ENCODE data around the gene CDC42EP5. TPM values are rescaled to one million over a fixed set of nuclear protein-coding genes. Genes with fewer than 3 reads are reported as not detected.
"Not testable (repeated sequence)": the region's sequence is repeated elsewhere in the genome, so short reads cannot be mapped to it uniquely, and the experiment has no call there.

Gene CDC42EP5
- total and polyA plus RNA-seq, 5 donors from 2014 or later = not detected

DNA sequence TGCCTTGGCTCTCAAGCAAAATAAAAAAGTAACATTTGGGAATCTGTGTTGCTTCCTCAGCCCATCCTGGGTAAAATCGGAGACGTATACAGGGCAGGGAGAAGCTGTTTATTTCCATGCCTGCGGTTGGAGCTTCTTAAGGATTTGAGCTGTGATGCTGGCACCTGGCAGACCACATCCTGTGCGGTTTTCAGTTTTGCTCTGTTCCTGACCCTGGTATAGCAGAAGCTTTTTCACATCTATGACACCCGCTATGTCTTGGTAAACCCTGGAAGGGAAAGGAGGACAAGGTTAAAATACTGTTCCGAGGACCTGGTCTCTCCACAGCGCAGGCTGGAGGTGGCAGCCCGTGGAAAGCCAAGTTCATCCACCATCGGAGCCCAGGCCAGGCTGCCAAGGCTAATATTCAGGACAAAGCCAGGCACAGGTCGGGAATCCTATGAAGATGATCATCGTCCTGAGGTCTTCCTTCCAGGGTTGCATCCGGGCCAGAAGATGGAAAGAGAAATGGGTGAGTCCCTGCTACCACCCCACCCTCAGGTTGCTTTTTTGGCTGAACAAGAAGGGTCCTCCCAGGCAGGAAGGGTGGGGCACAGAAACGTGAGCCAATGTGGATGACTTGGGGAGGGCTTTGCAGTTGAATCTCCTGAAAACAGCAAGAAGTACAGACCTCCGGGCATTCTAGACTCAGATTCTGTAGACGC is 24.8 kb upstream of the CDC42EP5 start:
- not testable (repeated sequence) for H3K36me3 ChIP-seq (ENCODE audit: control insufficient read depth, insufficient read depth, low read length); H3K27me3 ChIP-seq (ENCODE audit: control insufficient read depth, insufficient read depth, low read length); H3K27ac ChIP-seq (ENCODE audit: insufficient read depth, low read length, poor library complexity, severe bottlenecking); H3K36me3 Mint-ChIP-seq; H3K9me3 Mint-ChIP-seq; H3K9me3 ChIP-seq (ENCODE audit: control insufficient read depth in 2 of 2, low read length in 2 of 2)
- peaks cover 11 to 42% (median 20%) of the 10 kb centered on the region in 4 donors for H3K4me1 Mint-ChIP-seq
- H3K4me3 ChIP-seq (ENCODE audit: low read depth, low read length) = peak overlapping the region; percentile 54
- H3K4me1 ChIP-seq (ENCODE audit: control insufficient read depth, insufficient read depth, low read length, poor library complexity, severe bottlenecking) = peaks cover 10% of the 10 kb centered on the region
- peak overlapping the region in 2 of 3 donors; percentile 62 to 75 for H3K27ac Mint-ChIP-seq
- H3K27me3 Mint-ChIP-seq = peaks cover 26% of the 10 kb centered on the region
- DNase-seq = peak in 1 of 3 donors; percentile 54
- peak; percentile 44 to 61 for ATAC-seq (ENCODE audit: low read depth in 2 of 2)
- peak overlapping the region; percentile 4 to 68 (median 42) for H3K4me3 Mint-ChIP-seq

DNA sequence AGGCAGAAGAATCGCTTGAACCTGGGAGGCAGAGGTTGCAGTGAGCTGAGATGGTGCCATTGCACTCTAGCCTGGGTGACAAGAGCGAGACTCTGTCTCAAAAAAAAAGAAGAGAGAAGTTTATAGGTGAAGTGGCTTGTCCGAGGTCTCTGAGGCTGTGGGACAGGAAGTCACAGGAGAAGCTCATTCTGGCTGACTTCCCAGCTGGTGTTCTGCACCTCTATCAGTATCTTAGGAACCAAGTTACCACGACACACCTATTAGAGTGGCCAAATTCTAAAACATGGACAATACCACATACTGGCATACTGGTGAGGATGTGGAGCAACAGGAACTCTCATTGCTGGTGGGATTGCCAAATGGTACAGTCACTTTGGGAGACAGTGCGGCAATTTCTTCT is 22.2 kb upstream of the CDC42EP5 start:
- not testable (repeated sequence) for H3K4me3 Mint-ChIP-seq; H3K9me3 ChIP-seq (ENCODE audit: control insufficient read depth in 2 of 2, low read length in 2 of 2); H3K27ac Mint-ChIP-seq; ATAC-seq (ENCODE audit: low read depth in 2 of 2); H3K36me3 ChIP-seq (ENCODE audit: control insufficient read depth, insufficient read depth, low read length); H3K4me3 ChIP-seq (ENCODE audit: low read depth, low read length); H3K36me3 Mint-ChIP-seq; DNase-seq; H3K27ac ChIP-seq (ENCODE audit: insufficient read depth, low read length, poor library complexity, severe bottlenecking); H3K4me1 ChIP-seq (ENCODE audit: control insufficient read depth, insufficient read depth, low read length, poor library complexity, severe bottlenecking); H3K27me3 ChIP-seq (ENCODE audit: control insufficient read depth, insufficient read depth, low read length); H3K9me3 Mint-ChIP-seq
- Mint-ChIP-seq H3K4me1 (peaks cover 7 to 31% (median 14%) of the 10 kb centered on the region in 4 donors), H3K27me3 (peaks cover 29% of the 10 kb centered on the region)

DNA sequence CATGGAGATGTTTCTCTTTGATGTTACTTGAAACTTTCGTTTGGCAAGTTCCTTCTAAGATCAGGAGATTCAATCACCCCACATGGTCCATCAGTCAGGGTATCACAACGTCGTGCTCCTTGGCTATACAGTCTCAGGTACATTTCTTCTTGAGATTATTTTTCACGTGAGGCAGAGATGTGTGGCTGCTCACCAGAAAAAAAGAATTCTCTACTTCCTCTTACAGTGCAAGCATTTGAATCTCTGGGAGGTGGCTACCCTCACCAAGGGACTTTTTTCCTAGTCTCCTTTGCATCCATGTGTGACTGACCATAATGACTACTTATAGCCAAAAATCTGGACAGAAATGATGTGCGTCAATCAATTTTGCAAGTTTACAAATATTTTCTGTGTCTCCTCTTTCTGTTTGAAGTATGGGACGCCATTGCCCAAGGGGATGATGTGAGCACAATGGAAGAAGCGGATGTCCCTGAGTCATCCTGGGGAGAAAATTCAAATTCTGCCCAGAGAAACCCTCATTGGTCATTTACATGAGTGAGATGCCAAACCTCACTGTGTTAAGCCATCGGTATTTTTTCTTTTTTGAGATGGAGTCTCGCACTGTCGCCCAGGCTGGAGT is 21.0 kb upstream of the CDC42EP5 start:
- peaks cover 7 to 28% (median 14%) of the 10 kb centered on the region in 4 donors for H3K4me1 Mint-ChIP-seq
- H3K27ac Mint-ChIP-seq = no peak overlapping the region
- H3K4me3 Mint-ChIP-seq = no peak overlapping the region
- DNase-seq (no peak), ATAC-seq (ENCODE audit: low read depth in 2 of 2) (no peak)
- no peaks in the 10 kb centered on the region for H3K36me3 ChIP-seq (ENCODE audit: control insufficient read depth, insufficient read depth, low read length)
- peaks cover 33% of the 10 kb centered on the region for H3K27me3 Mint-ChIP-seq
- no peaks in the 10 kb centered on the region for H3K9me3 ChIP-seq (ENCODE audit: control insufficient read depth in 2 of 2, low read length in 2 of 2)
- H3K27me3 ChIP-seq (ENCODE audit: control insufficient read depth, insufficient read depth, low read length) = peaks cover 3% of the 10 kb centered on the region
- H3K9me3 Mint-ChIP-seq = no peaks in the 10 kb centered on the region
- no peak overlapping the region for H3K4me3 ChIP-seq (ENCODE audit: low read depth, low read length)
- no peak overlapping the region for H3K27ac ChIP-seq (ENCODE audit: insufficient read depth, low read length, poor library complexity, severe bottlenecking)
- H3K4me1 ChIP-seq (ENCODE audit: control insufficient read depth, insufficient read depth, low read length, poor library complexity, severe bottlenecking) = peaks cover 4% of the 10 kb centered on the region
- no peaks in the 10 kb centered on the region for H3K36me3 Mint-ChIP-seq

DNA sequence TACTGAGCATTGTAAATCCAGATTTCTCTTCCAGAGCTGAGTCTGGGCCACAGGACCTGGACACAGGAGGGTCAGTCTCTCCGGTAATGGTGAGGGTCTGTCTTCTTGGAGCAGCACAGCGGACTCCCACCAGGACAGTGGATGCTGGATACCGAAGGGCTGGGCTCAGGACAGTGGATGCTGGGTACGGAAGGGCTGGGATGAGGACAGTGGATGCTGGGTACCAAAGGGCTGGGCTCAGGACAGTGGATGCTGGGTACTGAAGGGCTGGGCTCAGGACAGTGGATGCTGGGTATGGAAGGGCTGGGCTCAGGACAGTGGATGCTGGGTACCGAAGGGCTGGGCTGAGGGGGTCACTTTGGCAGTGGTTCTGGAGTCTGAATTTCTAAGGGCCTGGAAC is 20.0 kb upstream of the CDC42EP5 start:
- Mint-ChIP-seq H3K27me3 (peaks cover 34% of the 10 kb centered on the region), H3K4me1 (peaks cover 7 to 18% (median 13%) of the 10 kb centered on the region in 4 donors)
- H3K4me1 ChIP-seq (ENCODE audit: control insufficient read depth, insufficient read depth, low read length, poor library complexity, severe bottlenecking); H3K4me3 ChIP-seq (ENCODE audit: low read depth, low read length); H3K9me3 Mint-ChIP-seq; DNase-seq; H3K9me3 ChIP-seq (ENCODE audit: control insufficient read depth in 2 of 2, low read length in 2 of 2); H3K36me3 ChIP-seq (ENCODE audit: control insufficient read depth, insufficient read depth, low read length); H3K27ac Mint-ChIP-seq; H3K27me3 ChIP-seq (ENCODE audit: control insufficient read depth, insufficient read depth, low read length); H3K4me3 Mint-ChIP-seq; H3K36me3 Mint-ChIP-seq; H3K27ac ChIP-seq (ENCODE audit: insufficient read depth, low read length, poor library complexity, severe bottlenecking); ATAC-seq (ENCODE audit: low read depth in 2 of 2): not testable (repeated sequence)

DNA sequence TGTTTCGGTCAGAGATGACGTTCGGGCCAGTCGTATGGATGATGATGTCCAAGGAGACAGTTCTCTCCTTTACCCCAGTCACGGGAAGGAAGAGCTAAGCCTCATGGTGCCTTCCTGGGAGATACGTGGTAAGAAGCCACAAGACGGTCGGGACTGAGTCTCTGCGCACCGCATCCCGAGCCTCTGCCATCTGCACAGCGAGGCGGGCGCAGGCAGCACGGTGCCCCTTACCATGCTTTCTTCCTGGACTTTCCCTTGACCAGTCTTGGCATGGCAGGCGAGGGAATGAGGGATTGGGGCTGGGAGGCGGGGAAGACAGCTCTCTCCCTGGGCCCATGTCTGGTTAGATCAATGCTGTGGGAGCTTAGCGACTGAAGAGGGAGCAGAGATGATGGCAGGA is 19.5 kb upstream of the CDC42EP5 start:
- Mint-ChIP-seq H3K4me1 (peaks cover 5 to 13% (median 9%) of the 10 kb centered on the region in 4 donors), H3K9me3 (no peaks in the 10 kb centered on the region), H3K27me3 (peaks cover 29% of the 10 kb centered on the region), H3K27ac (no peak overlapping the region), H3K4me3 (no peak overlapping the region), H3K36me3 (no peaks in the 10 kb centered on the region)
- H3K27ac ChIP-seq (ENCODE audit: insufficient read depth, low read length, poor library complexity, severe bottlenecking) = no peak overlapping the region
- no peak overlapping the region for H3K4me3 ChIP-seq (ENCODE audit: low read depth, low read length)
- ATAC-seq (ENCODE audit: low read depth in 2 of 2) (no peak), DNase-seq (no peak)
- H3K27me3 ChIP-seq (ENCODE audit: control insufficient read depth, insufficient read depth, low read length) = peaks cover 3% of the 10 kb centered on the region
- no peaks in the 10 kb centered on the region for H3K36me3 ChIP-seq (ENCODE audit: control insufficient read depth, insufficient read depth, low read length)
- peaks cover under 1% of the 10 kb centered on the region for H3K4me1 ChIP-seq (ENCODE audit: control insufficient read depth, insufficient read depth, low read length, poor library complexity, severe bottlenecking)
- H3K9me3 ChIP-seq (ENCODE audit: control insufficient read depth in 2 of 2, low read length in 2 of 2) = no peaks in the 10 kb centered on the region

DNA sequence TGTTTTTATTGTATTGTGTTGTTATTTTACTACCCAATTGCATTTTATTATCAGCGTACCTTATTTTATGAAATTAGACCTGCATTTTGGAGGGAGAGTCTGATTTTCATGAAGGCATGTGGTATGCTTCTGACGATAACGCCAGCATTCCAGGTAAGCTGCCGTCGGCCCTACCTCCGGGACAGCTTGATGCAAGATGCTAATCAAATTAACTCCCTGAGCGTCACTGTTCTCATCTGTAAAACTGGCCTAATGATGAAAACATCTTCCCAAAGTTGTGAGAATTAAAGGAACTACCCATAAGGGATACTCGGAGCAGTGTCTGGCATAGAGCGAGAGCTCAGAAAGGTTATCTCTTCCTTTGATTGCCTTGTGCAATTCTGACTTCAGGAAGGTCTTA is 16.7 kb upstream of the CDC42EP5 start:
- no peak for DNase-seq
- Histone ChIP-seq H3K27ac (ENCODE audit: insufficient read depth, low read length, poor library complexity, severe bottlenecking) (no peak overlapping the region), H3K4me3 (ENCODE audit: low read depth, low read length) (no peak overlapping the region), H3K27me3 (ENCODE audit: control insufficient read depth, insufficient read depth, low read length) (no peaks in the 10 kb centered on the region), H3K9me3 (ENCODE audit: control insufficient read depth in 2 of 2, low read length in 2 of 2) (no peaks in the 10 kb centered on the region), H3K36me3 (ENCODE audit: control insufficient read depth, insufficient read depth, low read length) (no peaks in the 10 kb centered on the region), H3K4me1 (ENCODE audit: control insufficient read depth, insufficient read depth, low read length, poor library complexity, severe bottlenecking) (no peaks in the 10 kb centered on the region)
- Mint-ChIP-seq H3K27me3 (peaks cover 27% of the 10 kb centered on the region), H3K9me3 (no peaks in the 10 kb centered on the region), H3K4me1 (peaks cover 0 to 4% (median under 1%) of the 10 kb centered on the region in 4 donors), H3K27ac (no peak overlapping the region), H3K36me3 (no peaks in the 10 kb centered on the region), H3K4me3 (no peak overlapping the region)
- no peak for ATAC-seq (ENCODE audit: low read depth in 2 of 2)

DNA sequence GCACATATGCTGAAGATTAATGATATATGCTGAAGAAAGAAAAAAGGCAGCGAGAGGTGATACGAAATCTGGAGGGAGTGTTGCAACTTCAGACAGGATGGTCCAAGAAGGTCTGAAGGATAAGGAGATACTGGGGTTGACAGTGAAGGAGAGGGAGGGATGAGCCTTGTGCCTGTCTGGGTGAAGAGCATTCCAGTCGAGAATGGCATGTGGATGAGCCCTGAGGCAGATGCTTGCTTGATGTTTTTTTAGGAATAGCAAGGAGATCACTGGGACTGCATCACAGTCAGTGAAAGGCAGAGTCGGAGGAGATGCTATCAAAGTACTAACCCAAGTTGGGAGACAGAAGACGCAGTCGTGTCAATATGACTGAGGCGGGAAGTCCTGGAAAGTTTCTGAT is 16.2 kb upstream of the CDC42EP5 start:
- Mint-ChIP-seq H3K4me3 (no peak overlapping the region), H3K27me3 (peaks cover 24% of the 10 kb centered on the region), H3K36me3 (no peaks in the 10 kb centered on the region), H3K4me1 (peaks cover 0 to 4% (median under 1%) of the 10 kb centered on the region in 4 donors), H3K27ac (no peak overlapping the region), H3K9me3 (no peaks in the 10 kb centered on the region)
- Histone ChIP-seq H3K27ac (ENCODE audit: insufficient read depth, low read length, poor library complexity, severe bottlenecking) (no peak overlapping the region), H3K4me1 (ENCODE audit: control insufficient read depth, insufficient read depth, low read length, poor library complexity, severe bottlenecking) (no peaks in the 10 kb centered on the region), H3K36me3 (ENCODE audit: control insufficient read depth, insufficient read depth, low read length) (no peaks in the 10 kb centered on the region), H3K4me3 (ENCODE audit: low read depth, low read length) (no peak overlapping the region), H3K9me3 (ENCODE audit: control insufficient read depth in 2 of 2, low read length in 2 of 2) (no peaks in the 10 kb centered on the region), H3K27me3 (ENCODE audit: control insufficient read depth, insufficient read depth, low read length) (no peaks in the 10 kb centered on the region)
- ATAC-seq (ENCODE audit: low read depth in 2 of 2) (no peak), DNase-seq (no peak)

DNA sequence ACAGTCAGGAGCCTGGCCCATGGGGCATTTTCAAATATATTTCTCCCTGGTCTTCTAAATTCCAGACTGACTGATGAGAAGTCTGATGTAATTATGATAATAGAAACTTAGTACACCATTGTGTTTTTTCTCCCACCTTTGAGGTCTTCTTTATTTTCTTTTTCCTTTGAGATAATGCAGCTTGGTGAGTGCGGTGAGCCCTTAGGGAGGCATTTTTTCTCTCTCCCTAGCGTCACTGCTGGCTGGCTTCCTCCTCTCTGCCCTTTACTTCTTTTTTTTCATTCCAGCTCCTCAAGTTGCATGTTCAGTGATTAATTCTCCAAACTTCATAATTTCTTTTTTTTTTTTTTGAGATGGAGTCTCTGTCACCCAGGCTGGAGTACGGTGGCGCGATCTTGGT is 12.8 kb upstream of the CDC42EP5 start:
- Histone ChIP-seq H3K9me3 (ENCODE audit: control insufficient read depth in 2 of 2, low read length in 2 of 2) (no peaks in the 10 kb centered on the region), H3K36me3 (ENCODE audit: control insufficient read depth, insufficient read depth, low read length) (no peaks in the 10 kb centered on the region), H3K27ac (ENCODE audit: insufficient read depth, low read length, poor library complexity, severe bottlenecking) (no peak overlapping the region), H3K4me1 (ENCODE audit: control insufficient read depth, insufficient read depth, low read length, poor library complexity, severe bottlenecking) (peaks cover 4% of the 10 kb centered on the region), H3K27me3 (ENCODE audit: control insufficient read depth, insufficient read depth, low read length) (no peaks in the 10 kb centered on the region), H3K4me3 (ENCODE audit: low read depth, low read length) (no peak overlapping the region)
- Mint-ChIP-seq H3K9me3 (no peaks in the 10 kb centered on the region), H3K27me3 (peaks cover 20% of the 10 kb centered on the region), H3K4me3 (no peak overlapping the region), H3K27ac (peak overlapping the region in 1 of 3 donors; percentile 43), H3K36me3 (no peaks in the 10 kb centered on the region), H3K4me1 (peaks cover 5 to 14% (median 7%) of the 10 kb centered on the region in 4 donors)
- DNase-seq = no peak
- ATAC-seq (ENCODE audit: low read depth in 2 of 2) = no peak
